ENCODE data around the gene POGZ.

DNA sequence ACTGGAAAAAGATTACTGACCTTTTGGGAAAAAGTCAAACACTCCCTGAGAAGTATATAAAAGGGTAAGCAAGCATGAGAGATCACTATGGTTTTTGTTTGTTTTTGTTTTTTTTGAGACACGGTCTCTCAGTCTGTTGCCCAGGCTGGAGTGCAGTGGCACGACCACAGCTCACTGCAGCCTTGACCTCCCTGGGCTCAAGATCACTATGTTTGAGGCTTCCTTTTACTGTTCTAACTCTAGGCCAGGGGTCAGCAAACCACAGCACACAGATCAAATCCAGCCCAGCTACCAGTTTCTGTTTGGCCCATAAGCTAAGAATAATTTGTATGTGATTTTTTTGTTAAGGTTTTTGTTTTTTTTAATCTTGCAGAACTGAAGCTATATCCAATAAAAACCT, 34.2 kb downstream of the POGZ start:
- TF ChIP-seq, protein P1, sequence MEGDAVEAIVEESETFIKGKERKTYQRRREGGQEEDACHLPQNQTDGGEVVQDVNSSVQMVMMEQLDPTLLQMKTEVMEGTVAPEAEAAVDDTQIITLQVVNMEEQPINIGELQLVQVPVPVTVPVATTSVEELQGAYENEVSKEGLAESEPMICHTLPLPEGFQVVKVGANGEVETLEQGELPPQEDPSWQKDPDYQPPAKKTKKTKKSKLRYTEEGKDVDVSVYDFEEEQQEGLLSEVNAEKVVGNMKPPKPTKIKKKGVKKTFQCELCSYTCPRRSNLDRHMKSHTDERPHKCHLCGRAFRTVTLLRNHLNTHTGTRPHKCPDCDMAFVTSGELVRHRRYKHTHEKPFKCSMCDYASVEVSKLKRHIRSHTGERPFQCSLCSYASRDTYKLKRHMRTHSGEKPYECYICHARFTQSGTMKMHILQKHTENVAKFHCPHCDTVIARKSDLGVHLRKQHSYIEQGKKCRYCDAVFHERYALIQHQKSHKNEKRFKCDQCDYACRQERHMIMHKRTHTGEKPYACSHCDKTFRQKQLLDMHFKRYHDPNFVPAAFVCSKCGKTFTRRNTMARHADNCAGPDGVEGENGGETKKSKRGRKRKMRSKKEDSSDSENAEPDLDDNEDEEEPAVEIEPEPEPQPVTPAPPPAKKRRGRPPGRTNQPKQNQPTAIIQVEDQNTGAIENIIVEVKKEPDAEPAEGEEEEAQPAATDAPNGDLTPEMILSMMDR (conservative IDR thresholded peaks at IDR 0.05; ENCODE audit: low read depth, low read length): no peak
- no peak for TF ChIP-seq EZH2 (IDR thresholded peaks at IDR 0.05; ENCODE audit: borderline replicate concordance, low read depth, low read length, poor library complexity, severe bottlenecking)
